AG04450 (cell line): Measurements from ENCODE around the gene CFAP54. TPM values are rescaled to one million over a fixed set of nuclear protein-coding genes. Genes with fewer than 3 reads are reported as not detected.

Experiments
- CTCF ChIA-PET: fragments of 300-600, 350-600 bp; formaldehyde crosslinking; extraction: SDS; loops from one replicate; lab custom pipeline; 2022; ENCODE audit warnings: antibody characterized with exemption, inconsistent platforms; lab: Charles Lee
- POLR2A ChIA-PET: fragments of 350-600 bp; formaldehyde crosslinking; extraction: SDS; loops from one replicate; lab custom pipeline; 2021; ENCODE audit warnings: antibody characterized with exemption, inconsistent platforms; lab: Yijun Ruan, JAX
- DNase-seq: peaks from one replicate; pipeline ENCODE4 v3.0.0-alpha.2; 2011; ENCODE audit warnings: low read depth, low spot score
- H3K27ac ChIP-seq: one replicate; pipeline ENCODE4 v1.5.1; 2012; ENCODE audit warnings: low read depth, low read length, control low read depth
- H3K27me3 ChIP-seq: one replicate; pipeline ENCODE4 v1.6.0; 2012; ENCODE audit warnings: low read length; ENCODE audit not compliant: control insufficient read depth, insufficient read depth
- H3K4me3 ChIP-seq: 2 replicates; pipeline ENCODE4 v1.5.1; 2011; ENCODE audit warnings: mild to moderate bottlenecking, low read depth, low read length, control low read depth
- H3K9me3 ChIP-seq: 2 replicates; pipeline ENCODE4 v1.5.1; 2012; ENCODE audit warnings: low read length; ENCODE audit not compliant: control insufficient read depth, insufficient read depth
- CTCF ChIP-seq: IDR thresholded peaks from 2 replicates; pipeline ENCODE4 v1.5.1; 2011; ENCODE audit warnings: low read depth, low read length, control low read depth, inconsistent platforms
- polyA plus RNA-seq: library from polyadenylated mRNA; depleted of rRNA; stranded (reverse); fragments of >200 nt; gene quantifications from 2 replicates; pipeline ENCODE4 v1.2.3, GENCODE V29; 2011

CFAP54 gene
- polyA plus RNA-seq, 1 experiment: 0.82 TPM

GRCh38 chr12:96526110-96526509, 36.7 kb downstream of the CFAP54 start:
- Histone ChIP-seq H3K9me3 (no peaks in the 10 kb centered on the region), H3K4me3 (no peak overlapping the region), H3K27me3 (no peaks in the 10 kb centered on the region), H3K27ac (no peak overlapping the region)
- DNase-seq: no peak
- CTCF ChIA-PET: interaction anchor here (2.0 kb wide), 1 partner anchor 10 kb away, joined by 11 read pairs; no protein-coding TSS in a partner anchor
- TF ChIP-seq CTCF: no peak
- POLR2A ChIA-PET: no interaction called here

DNA sequence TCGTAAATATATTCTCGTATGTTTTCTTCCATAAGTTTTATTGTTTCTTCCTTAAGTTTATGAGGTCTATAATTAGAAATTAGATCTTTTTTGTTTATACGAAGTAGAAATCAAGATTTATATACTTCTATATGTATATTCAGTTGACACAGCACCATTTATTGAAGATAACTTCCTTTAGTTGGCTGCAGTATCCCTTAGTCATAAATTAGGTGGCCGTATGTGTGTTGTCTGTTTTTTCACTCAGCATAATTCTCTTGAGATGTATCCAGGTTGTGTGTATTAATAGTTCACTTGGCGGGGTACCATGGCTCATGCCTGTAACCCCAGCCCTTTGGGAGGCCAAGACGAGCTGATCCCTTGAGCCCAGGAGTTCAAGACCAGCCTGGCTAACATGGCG, 40.5 kb downstream of the CFAP54 start:
- TF ChIP-seq CTCF: no peak
- DNase-seq: no peak
- Histone ChIP-seq H3K27ac (no peak overlapping the region), H3K4me3 (no peak overlapping the region), H3K9me3 (no peaks in the 10 kb centered on the region), H3K27me3 (peaks cover 3% of the 10 kb centered on the region)
- CTCF ChIA-PET: interaction anchor here (1.9 kb wide), 1 partner anchor 13 kb away, joined by 4 read pairs; no protein-coding TSS in a partner anchor
- POLR2A ChIA-PET: no interaction called here

GRCh38 chr12:96534339-96534738, 45.0 kb downstream of the CFAP54 start:
- H3K27ac ChIP-seq: no peak overlapping the region
- ChIA-PET CTCF (no interaction called here), POLR2A (no interaction called here)
- no peak overlapping the region for H3K4me3 ChIP-seq
- no peak for DNase-seq
- no peaks in the 10 kb centered on the region for H3K9me3 ChIP-seq
- H3K27me3 ChIP-seq: peaks cover 3% of the 10 kb centered on the region
- no peak for TF ChIP-seq CTCF

- H3K4me3 ChIP-seq: no peak overlapping the region
- CTCF ChIA-PET: interaction anchor here (0.7 kb wide), 1 partner anchor 1188 kb away, joined by 3 read pairs; no protein-coding TSS in a partner anchor
- no peak for TF ChIP-seq CTCF
- H3K27me3 ChIP-seq: no peaks in the 10 kb centered on the region
- H3K27ac ChIP-seq: no peak overlapping the region
- no peaks in the 10 kb centered on the region for H3K9me3 ChIP-seq
- DNase-seq: no peak
- POLR2A ChIA-PET: no interaction called here
These were observed 59.0 kb downstream of the CFAP54 start for GRCh38 chr12:96548384-96548783.

DNA sequence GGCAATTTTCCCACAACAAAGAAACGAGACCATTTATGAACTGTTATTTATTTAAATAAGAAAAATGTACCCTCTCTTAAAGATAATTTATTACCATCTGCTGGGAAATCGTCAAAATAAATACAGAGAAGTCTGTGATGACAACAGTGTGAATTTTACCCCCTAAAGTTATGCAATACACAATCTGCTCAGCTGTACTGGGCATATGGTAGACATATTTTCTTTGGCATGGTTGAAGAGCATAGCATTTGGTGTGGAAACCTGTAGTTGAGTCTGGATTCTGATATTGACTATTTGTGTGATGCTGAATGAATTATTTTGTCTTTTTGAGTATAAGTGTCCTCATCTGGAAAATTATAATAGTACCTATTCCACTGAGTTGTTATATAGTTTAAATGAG, 60.0 kb downstream of the CFAP54 start:
- ChIA-PET CTCF (no interaction called here), POLR2A (no interaction called here)
- no peak for DNase-seq
- H3K27ac ChIP-seq: no peak overlapping the region
- H3K4me3 ChIP-seq: no peak overlapping the region
- no peaks in the 10 kb centered on the region for H3K9me3 ChIP-seq
- no peaks in the 10 kb centered on the region for H3K27me3 ChIP-seq
- no peak for TF ChIP-seq CTCF
